Right ventricle myocardium superior (tissue), 1 donor: ENCODE results near the gene REV3L. TPM values are rescaled to one million over a fixed set of nuclear protein-coding genes. Genes with fewer than 3 reads are reported as not detected.
"Not testable (repeated sequence)": the region's sequence is repeated elsewhere in the genome, so short reads cannot be mapped to it uniquely, and the experiment has no call there.

Experiments
- ATAC-seq: fragments of 200-7000 bp; cut with Tn5 transposase; one replicate; pipeline ENCODE4 v1.9.1; 2020; ENCODE audit warnings: mild to moderate bottlenecking; ENCODE audit not compliant: poor library complexity
- DNase-seq: peaks from one replicate; pipeline ENCODE4 v3.0.0-alpha.2; 2020
- intact Hi-C: fragments of 100-400 bp; cut with DNase I; formaldehyde crosslinking; loops from one replicate; pipeline ENCODE4 v1.11.2; 2022
- total RNA-seq: library from RNA; stranded (reverse); fragmentation: NEBNext Ultra II Directional; extraction: Animal tissue kit (Norgen Biotek cat#: 25700); gene quantifications from one replicate; pipeline ENCODE4 v1.2.1, GENCODE V29; 2021
- donor health status: DM: no; HTN: yes; CAD: no; lungs with severe emphysema.

Gene REV3L
- total RNA-seq, 1 donor from 2014 or later: 9.1 TPM

- intact Hi-C loops: no loop called here
- ATAC-seq: no peak
Observed at GRCh38 chr6:111258615-111259088, 224.4 kb downstream of the REV3L start.

DNA sequence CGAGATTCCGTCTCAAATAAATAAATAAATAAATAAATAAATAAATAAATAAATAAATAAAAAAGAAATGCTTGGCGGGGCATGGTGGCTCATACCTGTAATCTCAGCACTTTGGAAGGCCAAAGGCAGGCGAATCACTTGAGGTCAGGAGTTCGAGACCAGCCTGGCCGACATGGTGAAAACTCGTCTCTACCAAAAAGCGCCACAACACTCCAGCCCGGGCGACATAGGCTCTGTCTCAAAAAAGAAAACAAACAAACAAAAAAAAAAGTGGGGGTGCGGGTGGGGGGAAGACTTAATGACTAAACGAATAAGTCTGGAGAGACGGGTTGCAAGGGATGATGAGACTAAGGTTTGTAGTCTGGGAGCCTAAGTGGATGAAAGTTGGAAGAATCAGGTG, 225.0 kb downstream of the REV3L start:
- ATAC-seq (no peak), DNase-seq (no peak)
- intact Hi-C loops: no loop called here

More at GRCh38 chr6:111258615-111259088, 224.4 kb downstream of the REV3L start:
- DNase-seq: no peak

DNA sequence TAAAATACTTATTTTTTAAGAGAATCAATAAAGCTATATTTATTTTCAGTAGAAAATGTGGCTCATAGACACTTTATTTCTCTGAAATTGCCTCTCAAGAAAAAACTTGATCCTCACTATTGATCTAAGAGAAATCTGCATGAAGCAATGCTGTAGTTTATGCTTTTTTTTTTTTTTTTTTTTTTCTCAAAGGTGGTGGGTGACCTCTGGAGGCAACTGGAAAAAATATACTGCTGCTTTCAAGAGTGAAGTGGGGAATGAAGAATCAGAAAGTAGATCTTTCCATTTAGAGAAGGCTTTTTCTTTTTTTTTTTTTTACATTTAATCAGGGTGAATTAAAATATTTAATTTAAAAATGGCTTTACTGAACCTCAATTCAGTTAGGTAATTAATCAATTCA, 226.4 kb downstream of the REV3L start:
- ATAC-seq: no peak
- DNase-seq: no peak
- intact Hi-C loops: no loop called here

DNA sequence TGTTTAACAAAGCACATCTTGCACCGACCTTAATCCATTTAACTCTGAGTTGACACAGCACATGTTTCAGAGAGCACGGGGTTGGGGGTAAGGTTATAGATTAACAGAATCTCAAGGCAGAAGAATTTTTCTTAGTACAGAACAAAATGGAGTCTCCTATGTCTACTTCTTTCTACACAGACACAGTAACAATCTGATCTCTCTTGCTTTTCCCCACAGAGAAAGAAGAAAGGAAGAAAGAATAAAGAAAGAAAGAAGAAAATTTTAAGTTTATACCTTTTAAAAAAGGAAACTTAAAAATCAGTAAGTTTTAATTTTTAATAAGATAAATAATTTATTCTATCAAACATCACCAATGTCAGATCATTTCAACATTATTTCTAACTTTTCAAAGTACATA, 227.2 kb downstream of the REV3L start:
- intact Hi-C loops, DNase-seq, ATAC-seq: not testable (repeated sequence)

GRCh38 chr6:111254779-111255166, 228.2 kb downstream of the REV3L start:
- no peak for DNase-seq
- no peak for ATAC-seq
- intact Hi-C loops: no loop called here

GRCh38 chr6:111254004-111254778, 228.8 kb downstream of the REV3L start:
- ATAC-seq: no peak
- no peak for DNase-seq
- intact Hi-C loops: no loop called here

- no peak for ATAC-seq
- intact Hi-C loops: no loop called here
Observed at GRCh38 chr6:111252726-111253125, 230.3 kb downstream of the REV3L start.

DNA sequence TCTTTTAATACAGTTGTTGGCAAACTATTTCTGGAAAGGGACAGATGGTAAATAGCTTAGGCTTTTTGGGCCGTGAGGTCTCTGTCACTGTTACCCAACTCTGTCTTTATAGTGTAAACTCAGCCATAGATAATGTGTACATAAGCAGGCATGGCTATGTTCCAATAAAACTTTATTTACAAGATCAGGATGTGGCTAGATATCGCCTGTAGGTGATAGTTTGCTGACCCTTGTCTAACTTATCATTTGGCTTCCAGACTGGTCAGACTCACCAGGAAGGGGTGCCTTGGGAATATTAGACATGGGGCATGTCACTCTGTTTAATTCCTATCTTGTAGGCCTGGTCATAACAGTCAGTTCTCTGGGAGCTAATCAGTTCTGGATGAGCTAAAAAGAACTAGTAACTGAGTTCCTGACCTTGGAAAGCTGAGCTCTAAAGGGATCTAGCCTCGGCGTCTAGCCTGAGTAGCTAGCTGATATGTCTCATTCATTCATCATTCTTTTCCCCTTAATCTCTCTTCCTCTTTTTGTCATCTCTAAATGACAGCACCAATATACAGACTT, 232.1 kb downstream of the REV3L start:
- no peak for DNase-seq
- intact Hi-C loops: no loop called here
- peak; percentile 12 for ATAC-seq

More at GRCh38 chr6:111252726-111253125, 230.3 kb downstream of the REV3L start:
- no peak for DNase-seq

Other genes with a start within 250 kb of the REV3L start
- gene TRAF3IP2, start 122.7 kb upstream of the REV3L start, total RNA-seq: 10.0 TPM